K562 (cell line): Measurements from ENCODE around the gene CAPS. TPM values are rescaled to one million over a fixed set of nuclear protein-coding genes. Genes with fewer than 3 reads are reported as not detected.

Experiments
- CUX1 ChIP-seq: fragments of 200-800 bp; sonication (Bioruptor generic); IDR thresholded peaks from 2 replicates; pipeline ENCODE4 v1.6.1; 2016; ENCODE audit warnings: missing genetic modification characterization, missing compliant biosample characterization
- ELF1 ChIP-seq: fragments of 200-800 bp; sonication (Bioruptor generic); IDR thresholded peaks from 2 replicates; pipeline ENCODE4 v1.6.1; 2016; ENCODE audit warnings: missing genetic modification characterization, missing compliant biosample characterization
- ELF2 ChIP-seq: fragments of 250-450 bp; sonication (Bioruptor Pico); IDR thresholded peaks from 2 replicates; pipeline ENCODE4 v1.5.0; 2021; ENCODE audit warnings: mild to moderate bottlenecking
- LARP7 ChIP-seq: fragments of 450-650 bp; IDR thresholded peaks from 2 replicates; pipeline ENCODE4 v1.6.1; 2016
- MEF2D ChIP-seq: conservative IDR thresholded peaks from 2 replicates; pipeline ENCODE4 v1.6.1; 2016; ENCODE audit warnings: low read depth, missing genetic modification characterization, missing compliant biosample characterization
- MLLT1 ChIP-seq, 2 experiments: fragments of 450-650 bp; IDR thresholded peaks; 2 replicates each; pipeline ENCODE4 v1.6.1; 2016
- POLR3A ChIP-seq: IDR thresholded peaks from 2 replicates; pipeline ENCODE4 v1.6.1; 2011; ENCODE audit warnings: borderline replicate concordance, mild to moderate bottlenecking, moderate library complexity; ENCODE audit not compliant: insufficient read length, insufficient read depth; ENCODE audit errors: extremely low read depth
- SMARCE1 ChIP-seq: fragments of 450-650 bp; IDR thresholded peaks from 2 replicates; pipeline ENCODE4 v1.7.1; 2016; ENCODE audit warnings: mild to moderate bottlenecking
- TSHZ1 ChIP-seq: fragments of 250-450 bp; sonication (Bioruptor Pico); IDR thresholded peaks from 2 replicates; pipeline ENCODE4 v1.4.0; 2020; ENCODE audit warnings: mild to moderate bottlenecking, moderate library complexity
- ZBTB7A ChIP-seq: IDR thresholded peaks from 2 replicates; pipeline ENCODE4 v1.6.1; 2011; ENCODE audit warnings: low read depth, mild to moderate bottlenecking, low read length, moderate library complexity, borderline replicate concordance; ENCODE audit not compliant: control insufficient read depth
- ZNF316 ChIP-seq: fragments of 450-650 bp; IDR thresholded peaks from 2 replicates; pipeline ENCODE4 v1.6.1; 2016
- polyA plus RNA-seq, 8 experiments: library from polyadenylated mRNA; depleted of rRNA in 4 of 8; stranded (reverse) in 5 of 8; unstranded in 3 of 8; fragments of >200 nt; fragmentation: Nextera tagmentation in 2 of 8; fragmentation: Illumina TruSeq in 1 of 8; extraction: Ambion mirVana in 2 of 8; extraction: Trizol in 1 of 8; gene quantifications; 2 replicates each; pipeline versions ENCODE4 v1.2.1 to v1.2.3, GENCODE V29; 2011 to 2014; ENCODE audit warnings: inconsistent platforms in 1 of 8, missing spikeins in 1 of 8
- total RNA-seq, 7 experiments: library from RNA; depleted of rRNA in 6 of 7; stranded (reverse); fragments of >200 nt in 6 of 7; fragmentation: Illumina TruSeq in 2 of 7; extraction: Trizol in 2 of 7; gene quantifications; 2 replicates each; pipeline versions ENCODE4 v1.2.1 to v1.2.3, GENCODE V29; 2011 to 2021; ENCODE audit warnings: low replicate concordance in 1 of 7

The CAPS gene
- total and polyA plus RNA-seq, 9 of the 15 experiments (the other 6 are each of a cell fraction or from before 2014, with no cell fraction given) = 0.15 to 4.0 (median 0.91) TPM

- no peak for TF ChIP-seq TSHZ1 (CRISPR knock-in tag)
- peak; percentile 56; the same call in 1 of the 2 replicates for TF ChIP-seq SMARCE1
- peak in 1 of 2 experiments; percentile 38; a peak in 1 of 4 replicates for TF ChIP-seq MLLT1 (IDR thresholded peaks at IDR 0.05)
- 0 out of 2 replicates have a peak, but pooled peaks have one; percentile 21 for TF ChIP-seq ELF2 (CRISPR knock-in tag)
- TF ChIP-seq ELF1 = no peak
- TF ChIP-seq POLR3A = no peak
- TF ChIP-seq CUX1 = no peak
- TF ChIP-seq ZBTB7A = 0 out of 2 replicates have a peak, but pooled peaks have one; percentile 58
- TF ChIP-seq ZNF316 = 0 out of 2 replicates have a peak, but pooled peaks have one; percentile 2
- no peak for TF ChIP-seq MEF2D
- 0 out of 2 replicates have a peak, but pooled peaks have one; percentile 66 for TF ChIP-seq LARP7
Measured at GRCh38 chr19:5903056-5903623, 10.9 kb upstream of the CAPS start (continued).
